Kidney (tissue), 14 donors: Measurements from ENCODE around the gene INPP5A. TPM values are rescaled to one million over a fixed set of nuclear protein-coding genes. Genes with fewer than 3 reads are reported as not detected.
"Not testable (repeated sequence)": the region's sequence is repeated elsewhere in the genome, so short reads cannot be mapped to it uniquely, and the experiment has no call there.

Experiments used
- DNase-seq, 5 donors: peaks; one replicate each; pipeline ENCODE4 v3.0.0-alpha.2; 2013 to 2020
- FAIRE-seq: peaks from 2 replicates; lab custom pipeline; 2012; peaks lifted over from hg19 to GRCh38; lab: Jason Lieb, UNC
- H3K27ac ChIP-seq, 2 donors: one replicate each; pipeline ENCODE4 v1.7.0; 2013; ENCODE audit warnings: low read depth in 2 of 2, low read length in 2 of 2, inconsistent platforms in 1 of 2
- H3K27me3 ChIP-seq: one replicate; pipeline ENCODE4 v1.7.1; 2013; ENCODE audit warnings: low read length, inconsistent platforms; ENCODE audit not compliant: control insufficient read depth, insufficient read depth
- H3K36me3 ChIP-seq, 3 donors: one replicate each; pipeline versions ENCODE4 v1.7.0 to v1.7.1; 2013; ENCODE audit warnings: low read length in 3 of 3, control low read depth in 1 of 3, inconsistent platforms in 1 of 3; ENCODE audit not compliant: insufficient read depth in 3 of 3, control insufficient read depth in 2 of 3
- H3K4me1 ChIP-seq, 3 donors: one replicate each; pipeline versions ENCODE4 v1.7.0 to v1.7.1; 2013; ENCODE audit warnings: low read length in 3 of 3, inconsistent platforms in 1 of 3, low read depth in 1 of 3; ENCODE audit not compliant: control insufficient read depth in 2 of 3, insufficient read depth in 2 of 3
- H3K4me3 ChIP-seq, 3 donors: one replicate each; pipeline versions ENCODE4 v1.7.0 to v1.8.1; 2013; ENCODE audit warnings: low read length in 3 of 3, control low read depth in 1 of 3, inconsistent platforms in 1 of 3
- H3K9ac ChIP-seq, 3 donors: one replicate each; pipeline versions ENCODE4 v1.7.0 to v1.7.1; 2013; ENCODE audit warnings: low read length in 3 of 3, control low read depth in 1 of 3, inconsistent platforms in 1 of 3
- H3K9me3 ChIP-seq, 3 donors: one replicate each; pipeline versions ENCODE4 v1.7.0 to v1.7.1; 2013; ENCODE audit warnings: low read length in 3 of 3, control low read depth in 1 of 3, inconsistent platforms in 1 of 3; ENCODE audit not compliant: control insufficient read depth in 2 of 3, insufficient read depth in 1 of 3
- intact Hi-C: fragments of 100-400 bp; cut with DNase I; formaldehyde crosslinking; loops from one replicate; pipeline ENCODE4 v1.11.1; 2022
- polyA plus RNA-seq: library from polyadenylated mRNA; stranded (reverse); fragments of 350-450 nt; fragmentation: Illumina TruSeq; extraction: RNeasy Lipid Tissue Mini Kit (QIAGEN cat#74804); gene quantifications from one replicate; pipeline ENCODE4 v1.2.3, GENCODE V29; 2014; ENCODE audit warnings: low read depth, low replicate concordance; ENCODE audit not compliant: insufficient read depth
- total RNA-seq: library from RNA; stranded (reverse); fragmentation: NEBNext Ultra II Directional; extraction: Animal tissue kit (Norgen Biotek cat#: 25700); gene quantifications from one replicate; pipeline ENCODE4 v1.2.1, GENCODE V29; 2021
- TF ChIP-seq, protein P1 (sequence below): IDR thresholded peaks from 3 replicates; pipeline ENCODE4 v1.5.1; 2012; ENCODE audit warnings: mild to moderate bottlenecking, moderate library complexity, borderline replicate concordance; ENCODE audit not compliant: insufficient read depth; ENCODE audit errors: extremely low read depth
- donor health status: control.
- donor health status: control.
- donor health status: control.
- donor health status: control.
- donor health status: control.
- donor health status: DM: yes; HTN: yes; CAD: no.
- donor health status: Normal renal cell carcinoma (clear cell type).

The INPP5A gene
- total and polyA plus RNA-seq, 2 donors from 2014 or later = 20.8 to 40.3 TPM

DNA sequence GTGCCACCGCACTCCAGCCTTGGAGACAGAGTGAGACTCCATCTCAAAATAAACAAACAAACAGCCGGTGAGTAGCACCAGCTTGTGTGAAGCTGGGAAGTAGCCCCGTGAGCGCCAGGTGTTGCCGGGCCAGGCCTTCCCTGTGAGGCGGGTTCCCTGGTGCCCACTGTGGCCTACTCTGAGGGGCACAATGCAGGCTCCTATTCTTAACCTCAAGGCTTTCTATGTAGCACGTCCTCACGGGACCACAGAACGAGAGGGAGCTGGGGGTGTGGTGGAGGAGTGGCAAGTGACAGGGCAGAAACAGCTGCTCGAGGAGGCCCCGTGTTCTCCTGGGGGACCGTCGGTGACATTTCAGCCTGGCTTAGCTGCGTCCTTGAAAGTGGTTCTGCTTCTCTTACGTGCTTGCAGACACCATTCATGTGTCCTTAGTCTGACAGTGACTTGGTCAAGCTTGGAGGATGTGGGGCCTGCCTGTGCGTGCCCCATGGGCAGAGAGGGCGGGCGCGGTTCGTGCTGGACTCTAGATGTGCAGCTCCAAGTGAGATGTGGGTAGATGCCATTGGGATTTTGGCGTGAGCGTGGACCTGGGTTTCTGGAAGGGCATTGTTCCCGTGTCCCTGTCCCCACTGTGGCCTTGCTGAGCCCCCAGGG, 131.7 kb downstream of the INPP5A start:
- Histone ChIP-seq H3K9me3 (no peaks in the 10 kb centered on the region), H3K27ac (no peak overlapping the region), H3K4me3 (no peak overlapping the region), H3K4me1 (no peaks in the 10 kb centered on the region), H3K27me3 (no peaks in the 10 kb centered on the region), H3K36me3 (no peaks in the 10 kb centered on the region), H3K9ac (no peak overlapping the region)
- DNase-seq (peak in 1 of 5 donors; percentile 36), FAIRE-seq (no peak)
- intact Hi-C loops = no loop called here
- TF ChIP-seq, protein P1, sequence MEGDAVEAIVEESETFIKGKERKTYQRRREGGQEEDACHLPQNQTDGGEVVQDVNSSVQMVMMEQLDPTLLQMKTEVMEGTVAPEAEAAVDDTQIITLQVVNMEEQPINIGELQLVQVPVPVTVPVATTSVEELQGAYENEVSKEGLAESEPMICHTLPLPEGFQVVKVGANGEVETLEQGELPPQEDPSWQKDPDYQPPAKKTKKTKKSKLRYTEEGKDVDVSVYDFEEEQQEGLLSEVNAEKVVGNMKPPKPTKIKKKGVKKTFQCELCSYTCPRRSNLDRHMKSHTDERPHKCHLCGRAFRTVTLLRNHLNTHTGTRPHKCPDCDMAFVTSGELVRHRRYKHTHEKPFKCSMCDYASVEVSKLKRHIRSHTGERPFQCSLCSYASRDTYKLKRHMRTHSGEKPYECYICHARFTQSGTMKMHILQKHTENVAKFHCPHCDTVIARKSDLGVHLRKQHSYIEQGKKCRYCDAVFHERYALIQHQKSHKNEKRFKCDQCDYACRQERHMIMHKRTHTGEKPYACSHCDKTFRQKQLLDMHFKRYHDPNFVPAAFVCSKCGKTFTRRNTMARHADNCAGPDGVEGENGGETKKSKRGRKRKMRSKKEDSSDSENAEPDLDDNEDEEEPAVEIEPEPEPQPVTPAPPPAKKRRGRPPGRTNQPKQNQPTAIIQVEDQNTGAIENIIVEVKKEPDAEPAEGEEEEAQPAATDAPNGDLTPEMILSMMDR = no peak

GRCh38 chr10:132670546-132671227, 133.1 kb downstream of the INPP5A start:
- H3K9ac ChIP-seq = no peak overlapping the region
- H3K4me1 ChIP-seq = peaks cover 0 to 2% (median 0%) of the 10 kb centered on the region in 3 donors
- no peaks in the 10 kb centered on the region for H3K27me3 ChIP-seq
- H3K36me3 ChIP-seq = no peaks in the 10 kb centered on the region
- DNase-seq (peak in 2 of 5 donors; percentile 4 to 16), FAIRE-seq (no peak)
- intact Hi-C loops = no loop called here
- H3K9me3 ChIP-seq = no peaks in the 10 kb centered on the region
- no peak overlapping the region for H3K27ac ChIP-seq
- no peak overlapping the region for H3K4me3 ChIP-seq
- TF ChIP-seq, protein P1 = no peak

- Histone ChIP-seq H3K36me3 (no peaks in the 10 kb centered on the region), H3K4me3 (no peak overlapping the region), H3K4me1 (peaks cover 0 to 2% (median 0%) of the 10 kb centered on the region in 3 donors), H3K9ac (no peak overlapping the region), H3K9me3 (no peaks in the 10 kb centered on the region), H3K27ac (no peak overlapping the region), H3K27me3 (no peaks in the 10 kb centered on the region)
- TF ChIP-seq, protein P1 = no peak
- DNase-seq (peak in 2 of 5 donors; percentile 3 to 31), FAIRE-seq (no peak)
- intact Hi-C loops = no loop called here
Measured at GRCh38 chr10:132671228-132672154, 133.9 kb downstream of the INPP5A start.

DNA sequence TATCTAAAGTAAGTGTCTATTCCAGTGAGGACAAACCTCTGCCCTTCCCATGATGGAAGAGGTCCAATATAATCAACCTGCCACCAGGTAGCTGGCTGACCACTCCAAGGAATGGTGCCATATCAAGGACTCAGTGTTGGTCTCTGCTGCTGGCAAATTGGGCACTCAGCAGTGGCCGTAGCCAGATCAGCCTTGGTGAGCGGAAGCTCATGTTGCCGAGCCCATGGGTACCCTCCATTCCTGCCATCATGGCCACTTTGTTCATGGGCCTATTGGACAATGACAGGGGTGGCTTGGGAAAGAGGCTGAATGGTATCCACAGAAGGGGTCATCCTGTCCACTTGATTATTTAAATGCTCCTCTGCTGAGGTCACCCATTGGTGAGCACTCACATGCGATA, 136.2 kb downstream of the INPP5A start:
- H3K27ac ChIP-seq, H3K9ac ChIP-seq, FAIRE-seq, H3K4me1 ChIP-seq, H3K36me3 ChIP-seq, intact Hi-C loops, H3K9me3 ChIP-seq, H3K4me3 ChIP-seq, H3K27me3 ChIP-seq: not testable (repeated sequence)
- DNase-seq = peak in 1 of 5 donors; percentile 22
